HG03025 (cell line): ENCODE results near the gene RAF1.
"Not testable (repeated sequence)": the region's sequence is repeated elsewhere in the genome, so short reads cannot be mapped to it uniquely, and the experiment has no call there.

Source experiments
- ATAC-seq: cut with Tn5 transposase; IDR thresholded peaks from one replicate; pipeline ENCODE4 v1.9.1; 2021; ENCODE audit warnings: mild to moderate bottlenecking, moderate library complexity; ENCODE audit not compliant: unreplicated experiment, low FRiP score

Gene RAF1

GRCh38 chr3:12679468-12679867, 15.6 kb upstream of the RAF1 start:
- ATAC-seq: no peak

GRCh38 chr3:12677616-12678015, 13.7 kb upstream of the RAF1 start:
- ATAC-seq: no peak

GRCh38 chr3:12675115-12675810, 11.3 kb upstream of the RAF1 start:
- ATAC-seq: no peak

- ATAC-seq: not testable (repeated sequence)
Measured at GRCh38 chr3:12673956-12674736, 10.2 kb upstream of the RAF1 start.

- ATAC-seq: no peak
Measured at GRCh38 chr3:12671120-12671450, 7.2 kb upstream of the RAF1 start.

GRCh38 chr3:12670365-12671119, 6.6 kb upstream of the RAF1 start:
- no peak for ATAC-seq

- peak; percentile 45 for ATAC-seq
Measured at GRCh38 chr3:12663401-12663935, 449 bp downstream of the RAF1 start.

GRCh38 chr3:12662593-12663400, 1.1 kb downstream of the RAF1 start:
- no peak for ATAC-seq

GRCh38 chr3:12661926-12662592, 1.9 kb downstream of the RAF1 start:
- ATAC-seq: no peak

GRCh38 chr3:12661375-12661774, 2.5 kb downstream of the RAF1 start:
- ATAC-seq: not testable (repeated sequence)

- ATAC-seq: no peak
Measured at GRCh38 chr3:12660196-12660595, 3.7 kb downstream of the RAF1 start.

GRCh38 chr3:12659316-12660015, 4.5 kb downstream of the RAF1 start:
- no peak for ATAC-seq

- no peak for ATAC-seq
Measured at GRCh38 chr3:12658593-12659058, 5.3 kb downstream of the RAF1 start.

GRCh38 chr3:12656850-12657249, 7.1 kb downstream of the RAF1 start:
- no peak for ATAC-seq

- ATAC-seq: no peak
Measured at GRCh38 chr3:12656193-12656592, 7.7 kb downstream of the RAF1 start.

- no peak for ATAC-seq
Measured at GRCh38 chr3:12655701-12656100, 8.2 kb downstream of the RAF1 start.

- no peak for ATAC-seq
Measured at GRCh38 chr3:12653747-12654146, 10.2 kb downstream of the RAF1 start.

GRCh38 chr3:12648384-12648959, 15.4 kb downstream of the RAF1 start:
- ATAC-seq: peak; percentile 66
